HG02759 (cell line): ENCODE measurements around the gene INTS6.

Experiments used
- ATAC-seq: cut with Tn5 transposase; IDR thresholded peaks from one replicate; pipeline ENCODE4 v1.9.1; 2021; ENCODE audit warnings: mild to moderate bottlenecking, moderate library complexity; ENCODE audit not compliant: unreplicated experiment

Gene INTS6

DNA sequence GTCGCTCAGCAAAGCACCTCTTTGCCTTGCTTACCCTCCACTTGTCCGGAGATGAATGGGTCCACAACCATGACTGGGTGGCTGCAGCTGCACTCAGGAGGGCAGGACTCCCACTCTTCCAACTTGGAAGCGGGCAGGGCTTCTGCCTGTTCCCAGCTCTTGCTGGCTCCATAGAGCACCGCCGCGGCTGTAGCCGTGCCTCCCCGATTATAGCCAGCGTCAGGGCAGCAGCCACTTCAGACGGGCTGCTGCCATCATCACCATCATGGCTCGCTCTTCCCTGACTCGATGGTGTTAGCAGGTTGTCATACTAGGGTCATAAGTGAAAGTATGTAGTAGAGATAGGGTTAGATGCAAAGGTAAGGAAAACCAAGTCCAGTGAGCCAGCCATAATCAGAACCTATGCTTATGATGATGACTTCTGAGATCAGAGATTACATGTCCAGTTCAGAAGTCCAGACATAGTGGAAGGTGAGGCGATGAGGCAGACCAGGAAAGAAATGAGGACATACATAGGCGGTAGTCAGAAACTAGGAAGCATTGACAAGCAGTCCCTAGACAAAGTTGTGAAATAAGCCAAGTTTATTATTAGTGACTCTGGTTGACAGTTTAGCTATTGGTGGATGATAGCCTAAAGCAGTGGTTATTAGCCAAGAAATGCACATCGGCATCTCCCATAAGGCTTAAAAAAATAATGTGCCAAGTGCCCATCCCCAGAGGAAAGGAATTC lies 4.4 kb upstream of the INTS6 start:
- ATAC-seq: no peak

GRCh38 chr13:51456510-51456909 lies 3.7 kb upstream of the INTS6 start:
- no peak for ATAC-seq

DNA sequence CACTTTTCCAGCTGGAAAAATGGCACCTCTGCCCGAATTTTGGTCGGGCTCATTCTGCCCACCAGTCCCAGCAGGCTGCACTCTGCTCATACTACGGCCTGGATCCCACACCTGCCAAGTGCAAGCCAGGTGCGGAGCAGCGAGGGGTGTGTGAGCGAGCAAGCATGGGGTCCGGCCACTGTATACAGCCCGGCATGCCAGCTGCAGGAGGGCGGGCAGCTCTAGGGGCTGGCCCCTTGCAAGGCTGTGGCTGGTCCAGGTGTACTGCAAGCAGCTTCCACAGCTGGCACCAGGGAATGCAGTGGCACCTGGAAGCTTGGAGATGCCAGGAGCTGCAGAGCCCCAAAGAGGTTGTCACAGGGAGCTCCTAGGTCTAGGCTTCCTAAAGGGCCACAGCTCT lies 2.7 kb upstream of the INTS6 start:
- ATAC-seq: no peak

- no peak for ATAC-seq
These were observed 1.3 kb upstream of the INTS6 start for GRCh38 chr13:51453959-51454703.

DNA sequence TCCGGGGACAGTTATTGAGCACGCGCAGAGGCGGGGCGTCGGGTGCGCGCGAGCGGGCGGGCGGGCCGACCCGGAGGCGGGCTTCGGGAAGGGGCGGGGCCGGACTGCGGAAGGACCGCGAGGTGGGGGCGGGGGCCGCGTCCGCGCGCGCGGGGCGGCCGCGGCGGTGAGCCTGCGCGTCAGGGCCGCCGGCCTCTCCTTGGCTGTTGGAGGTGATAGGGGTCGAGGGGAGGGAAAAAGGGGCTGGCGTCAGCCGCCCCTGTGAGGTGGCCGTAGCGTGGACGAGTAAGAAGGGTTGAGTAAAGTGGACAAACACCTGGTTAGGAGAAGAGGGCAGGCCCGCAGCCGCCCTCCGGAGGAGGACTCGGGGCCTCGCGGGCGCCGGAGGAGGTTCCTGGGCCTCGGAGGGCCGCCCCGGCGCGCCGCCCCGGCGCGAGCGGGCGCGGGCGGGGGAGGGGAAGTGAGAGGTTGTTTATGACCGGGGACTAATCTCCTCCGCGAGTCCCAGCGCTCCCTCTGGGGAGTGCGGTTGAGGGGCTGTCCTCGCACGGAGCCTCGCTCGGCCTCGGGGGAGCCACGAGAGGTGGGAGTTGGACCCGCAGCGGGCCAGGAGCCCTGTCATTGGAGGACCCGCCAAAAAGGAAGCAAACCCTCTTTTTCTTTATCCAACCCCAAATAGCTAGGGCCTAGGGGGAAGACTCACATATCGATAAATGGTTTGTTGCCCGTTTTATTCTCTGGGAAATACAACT lies 547 bp upstream of the INTS6 start:
- ATAC-seq: peak; percentile 48

DNA sequence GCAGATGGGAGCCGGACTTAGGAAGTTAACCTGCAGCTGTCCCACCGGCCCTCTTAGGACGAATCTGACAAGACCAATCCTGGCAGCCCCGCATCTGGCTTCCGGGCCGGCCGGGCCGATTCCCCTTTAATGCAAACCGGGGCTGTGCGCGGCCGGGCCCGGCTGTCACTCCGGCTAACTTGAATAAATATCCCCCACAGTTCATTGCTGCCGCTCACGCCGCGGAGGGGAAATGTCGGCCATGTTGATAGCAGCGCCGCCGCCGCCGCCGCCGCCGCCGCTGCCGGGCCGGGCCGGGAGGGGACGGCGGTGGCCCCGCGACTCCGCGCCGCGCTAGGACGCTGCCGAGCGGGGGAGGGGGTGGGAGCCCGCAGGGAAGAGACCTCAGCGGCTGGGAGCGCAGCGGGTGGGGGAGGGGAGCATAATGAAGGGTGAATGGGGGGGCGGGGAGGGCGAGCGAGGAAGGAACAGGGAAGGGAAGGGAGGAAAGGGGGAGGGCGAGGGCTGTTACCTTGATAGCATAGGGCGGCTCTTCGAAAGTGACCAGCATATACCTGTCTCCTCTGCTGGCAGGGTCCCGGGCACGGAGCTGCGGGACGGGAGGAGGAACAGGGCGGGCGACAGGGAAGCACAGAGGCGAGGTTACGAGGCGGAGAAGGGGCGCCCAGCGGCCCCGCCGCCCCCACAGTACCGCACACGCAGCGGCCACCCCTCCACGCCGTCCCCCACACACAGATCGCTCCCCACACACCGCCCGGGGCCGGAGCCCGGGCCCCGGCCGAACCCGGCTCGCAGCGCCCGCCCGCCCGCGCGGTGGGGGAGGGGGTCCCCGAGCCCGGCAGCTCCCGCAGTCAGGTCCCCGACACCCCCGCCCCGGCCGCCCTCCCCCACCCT lies 1.1 kb downstream of the INTS6 start:
- ATAC-seq: peak; percentile 28

- ATAC-seq: no peak
These were observed 1.7 kb downstream of the INTS6 start for GRCh38 chr13:51451134-51451466.

GRCh38 chr13:51449018-51449417 lies 3.8 kb downstream of the INTS6 start:
- no peak for ATAC-seq

GRCh38 chr13:51444922-51445321 lies 7.9 kb downstream of the INTS6 start:
- ATAC-seq: no peak

DNA sequence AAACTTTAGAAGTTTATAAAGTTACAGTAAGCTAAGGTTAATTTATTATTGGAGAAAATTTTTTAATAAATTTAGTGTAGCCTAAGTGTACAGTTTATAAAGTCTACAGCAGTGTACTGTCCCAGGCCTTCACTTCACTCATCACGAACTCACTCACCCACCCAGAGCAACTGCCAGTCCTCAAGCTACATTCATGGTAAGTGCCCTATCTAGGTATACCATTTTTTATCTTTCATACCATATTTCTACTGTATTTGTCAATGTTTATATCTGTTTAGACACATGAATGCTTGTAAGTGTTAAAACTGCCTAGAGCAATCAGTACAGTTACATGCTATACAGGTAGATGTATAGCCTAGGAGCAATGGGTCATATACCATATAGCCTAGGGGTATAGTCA lies 12.5 kb downstream of the INTS6 start:
- no peak for ATAC-seq

DNA sequence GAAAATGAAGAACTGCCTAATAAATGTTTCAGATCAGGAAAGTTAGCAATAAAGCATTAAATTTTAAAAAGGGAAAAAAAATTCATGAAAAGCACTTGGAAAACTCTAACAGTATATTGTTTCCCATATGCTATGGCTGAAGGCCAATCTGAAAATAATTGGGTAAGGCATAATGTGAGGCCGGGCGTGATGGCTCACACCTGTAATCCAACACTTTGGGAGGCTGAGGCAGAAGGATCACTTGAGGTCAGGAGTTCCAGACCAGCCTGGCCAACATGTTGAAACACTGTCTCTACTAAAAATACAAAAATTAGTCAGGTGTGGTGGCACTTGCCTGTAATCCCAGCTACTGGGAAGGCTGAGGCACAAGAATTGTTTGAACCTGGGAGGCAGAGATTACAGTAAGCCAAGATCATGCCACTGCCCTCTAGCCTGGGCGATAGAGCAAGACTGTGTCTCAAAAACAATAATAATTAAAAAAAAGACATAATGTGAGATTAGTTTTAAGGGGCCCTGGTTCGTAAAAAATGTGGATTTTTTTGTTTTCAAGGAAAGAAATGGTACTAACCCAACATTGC lies 15.2 kb downstream of the INTS6 start:
- ATAC-seq: no peak

DNA sequence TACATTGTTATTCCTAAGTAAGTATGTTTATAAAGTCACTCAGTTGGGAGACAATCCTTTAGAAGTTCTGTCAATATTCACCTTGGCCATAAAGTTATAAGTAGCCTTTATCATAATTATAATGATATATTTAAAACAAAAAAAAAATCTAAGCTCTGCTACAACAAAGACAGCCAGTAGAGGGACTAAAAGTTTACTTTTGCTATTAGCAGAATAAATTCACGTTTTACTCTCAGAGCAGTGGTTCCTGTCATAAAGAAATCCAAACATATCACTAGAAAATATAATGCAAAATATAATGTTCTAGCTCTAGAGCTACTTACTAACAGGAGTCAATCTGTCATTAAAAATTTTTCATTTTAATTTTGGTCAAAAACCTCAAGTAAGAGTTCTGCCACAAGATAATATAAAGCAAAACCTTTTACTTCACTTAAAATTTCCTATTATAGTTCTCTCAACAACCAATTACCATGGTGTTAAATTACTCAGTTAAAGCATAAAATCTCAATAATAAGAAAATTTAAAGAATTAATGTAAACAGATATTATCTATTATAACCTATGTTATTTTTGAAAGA lies 17.7 kb downstream of the INTS6 start:
- ATAC-seq: no peak

GRCh38 chr13:51432576-51432975 lies 20.3 kb downstream of the INTS6 start:
- ATAC-seq: no peak

DNA sequence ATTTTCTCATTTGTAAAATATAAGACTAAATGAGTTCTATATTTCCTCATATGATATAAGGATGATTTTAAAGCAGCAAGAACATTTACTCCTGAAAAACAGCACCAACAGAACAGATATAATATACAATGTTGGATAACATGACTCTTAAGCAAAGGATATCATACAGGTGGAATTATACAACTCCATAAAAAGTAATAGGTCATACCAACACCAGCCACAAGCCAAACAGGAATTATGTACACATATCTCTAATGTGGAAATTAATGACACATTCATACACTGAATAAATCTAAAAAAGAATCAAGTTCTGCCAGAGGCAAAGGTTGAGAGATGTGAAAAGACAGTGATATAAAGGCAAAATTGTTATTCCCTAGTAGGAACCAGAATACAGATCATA lies 25.9 kb downstream of the INTS6 start:
- no peak for ATAC-seq

DNA sequence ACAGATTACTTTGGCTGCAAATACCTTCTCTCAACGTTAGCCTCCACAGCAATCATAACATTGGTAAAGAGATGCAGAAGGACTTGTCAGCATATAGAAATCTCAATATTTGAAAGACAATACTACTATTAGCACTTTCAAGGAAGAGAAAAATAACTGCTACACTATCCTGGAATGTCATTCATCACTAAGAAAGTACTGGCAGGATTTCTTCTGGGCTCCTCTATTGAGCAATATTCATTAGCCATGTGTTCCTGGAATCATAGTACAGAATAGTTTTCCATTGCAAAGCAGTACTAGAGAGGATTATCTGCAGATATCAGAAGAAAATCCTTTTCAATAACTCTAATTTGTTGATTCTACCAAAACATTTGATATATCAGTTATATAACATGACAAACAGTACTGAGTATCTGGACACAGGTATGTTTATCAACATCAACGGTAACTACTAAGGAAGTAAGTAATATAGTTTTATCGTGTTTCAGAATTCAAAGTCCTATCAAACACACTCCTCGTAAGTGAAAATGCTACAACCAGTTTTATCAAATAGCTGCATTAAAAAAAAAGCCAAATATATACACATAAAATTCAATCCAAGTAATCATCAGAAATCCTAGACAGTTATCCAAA lies 27.3 kb downstream of the INTS6 start:
- no peak for ATAC-seq

- no peak for ATAC-seq
These were observed 29.1 kb downstream of the INTS6 start for GRCh38 chr13:51423766-51424165.

DNA sequence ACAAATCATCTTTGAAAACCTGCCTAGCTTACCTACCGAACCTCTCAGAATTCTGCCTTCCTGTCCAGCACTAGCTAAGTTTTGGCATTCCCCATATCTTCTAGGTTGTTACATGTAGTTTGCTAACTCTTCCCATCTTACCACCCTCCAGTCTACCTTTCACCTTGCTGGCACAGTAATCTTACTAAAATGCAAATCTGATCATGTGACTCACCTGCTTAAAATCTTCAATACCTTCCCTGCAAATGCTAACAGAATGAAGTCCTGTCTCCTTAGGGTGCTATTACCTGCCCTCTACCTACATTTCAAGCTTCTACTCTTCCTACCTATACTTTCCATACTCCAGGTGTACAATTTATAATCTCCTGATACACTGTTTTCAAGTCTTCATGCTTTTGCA lies 30.4 kb downstream of the INTS6 start:
- no peak for ATAC-seq

GRCh38 chr13:51420681-51421490 lies 31.9 kb downstream of the INTS6 start:
- ATAC-seq: no peak
